GM12892 (cell line): Measurements from ENCODE around the gene PGM1.

Experiments used
- DNase-seq: peaks from one replicate; pipeline ENCODE4 v3.0.0; 2011; ENCODE audit not compliant: insufficient read length
- FAIRE-seq: peaks from 2 replicates; lab custom pipeline; 2011; peaks lifted over from hg19 to GRCh38; lab: Jason Lieb, UNC
- POLR2A ChIP-seq: IDR thresholded peaks from 2 replicates; pipeline ENCODE4 v1.6.1; 2011; ENCODE audit warnings: low read depth, low read length, control low read depth
- POLR2AphosphoS5 ChIP-seq: IDR thresholded peaks from 2 replicates; pipeline ENCODE4 v1.6.1; 2011; ENCODE audit warnings: low read depth, low read length, control low read depth
- TAF1 ChIP-seq: IDR thresholded peaks from 2 replicates; pipeline ENCODE4 v1.6.1; 2011; ENCODE audit warnings: low read depth, mild to moderate bottlenecking, control low read depth, low read length, borderline replicate concordance

Gene PGM1

DNA sequence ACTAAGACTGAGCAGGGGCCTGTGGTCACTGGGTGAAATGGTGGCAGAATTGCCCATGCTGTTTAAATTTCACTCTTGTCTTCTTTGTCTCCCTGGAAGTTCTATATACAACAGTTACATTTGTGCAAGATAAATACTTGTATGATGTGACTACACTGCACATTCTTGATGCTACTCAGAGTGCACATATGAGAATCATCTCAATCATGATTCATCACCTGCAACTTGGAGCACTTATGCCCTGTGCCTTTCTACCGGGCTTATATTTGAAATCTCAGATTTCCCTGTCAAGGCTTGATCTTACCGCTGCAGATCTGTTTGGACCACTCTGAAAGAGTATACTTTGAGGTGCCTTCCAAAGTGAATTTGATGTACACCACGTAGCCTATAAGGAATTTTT, 10.6 kb downstream of the PGM1 start:
- TF ChIP-seq POLR2AphosphoS5 (no peak), POLR2A (no peak), TAF1 (no peak)
- no peak for DNase-seq
- no peak for FAIRE-seq

DNA sequence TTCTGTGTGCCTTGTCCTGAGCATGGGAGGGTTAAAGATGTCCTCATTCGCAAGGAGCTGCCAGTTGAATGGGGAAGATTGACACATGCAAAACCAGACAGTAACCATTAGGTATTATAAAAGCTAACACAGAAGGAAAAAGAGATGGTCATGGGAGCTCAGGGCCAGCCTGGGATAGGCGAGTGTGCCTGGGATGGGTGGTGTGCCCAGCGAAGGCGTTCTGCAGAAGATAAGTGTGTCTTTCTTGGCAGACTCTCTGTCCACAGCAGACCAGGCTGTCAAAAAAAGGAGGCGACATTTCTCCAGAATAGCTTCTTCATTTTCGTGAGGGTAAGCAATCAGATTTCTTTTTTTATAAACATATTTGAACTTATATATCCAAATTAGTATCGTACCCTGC, 14.1 kb downstream of the PGM1 start:
- TF ChIP-seq POLR2AphosphoS5 (no peak), TAF1 (no peak), POLR2A (no peak)
- FAIRE-seq (no peak), DNase-seq (no peak)

DNA sequence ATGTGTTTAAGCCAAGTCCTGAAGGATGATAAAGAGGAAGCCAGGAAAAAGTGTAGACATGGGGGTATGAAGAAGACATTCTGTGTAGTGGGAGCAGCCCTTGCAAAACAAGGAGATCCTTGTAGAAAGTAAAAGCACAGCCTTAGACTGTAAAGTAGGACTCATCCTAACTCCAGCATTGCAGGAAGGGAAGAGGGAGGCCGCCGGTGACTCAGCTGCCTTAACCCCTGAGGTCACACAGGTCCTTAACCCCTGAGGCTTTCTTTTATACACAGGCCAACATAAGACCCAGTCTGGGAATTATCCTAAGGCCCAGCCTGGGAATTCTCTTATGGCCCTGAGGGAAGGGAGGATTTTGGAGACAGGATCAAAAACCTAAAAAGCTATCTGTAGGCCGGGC, 18.0 kb downstream of the PGM1 start:
- DNase-seq, result no peak
- TF ChIP-seq TAF1, result no peak
- TF ChIP-seq POLR2AphosphoS5, result no peak
- no peak for TF ChIP-seq POLR2A
- FAIRE-seq, result no peak

DNA sequence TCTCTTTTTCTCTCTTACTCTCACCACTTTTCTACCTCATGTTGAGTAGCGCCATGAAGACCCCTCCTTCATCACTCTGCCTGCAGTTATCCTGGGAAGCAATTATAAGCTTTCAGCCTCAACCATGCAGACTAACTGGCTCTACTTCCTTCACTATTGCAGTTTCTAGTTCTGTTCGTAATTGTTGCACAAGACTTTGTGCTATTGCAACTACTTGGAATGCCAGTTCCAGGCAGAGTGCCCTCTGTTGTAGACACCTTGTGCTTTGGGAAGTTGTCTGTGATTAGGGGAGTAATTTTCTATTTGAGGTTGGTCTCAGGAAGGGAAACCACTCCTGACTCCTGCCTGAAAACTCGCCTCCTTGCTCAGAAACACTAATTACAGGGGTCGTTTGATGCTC, 19.4 kb downstream of the PGM1 start:
- DNase-seq (no peak), FAIRE-seq (no peak)
- TF ChIP-seq POLR2A (no peak), TAF1 (no peak), POLR2AphosphoS5 (no peak)

DNA sequence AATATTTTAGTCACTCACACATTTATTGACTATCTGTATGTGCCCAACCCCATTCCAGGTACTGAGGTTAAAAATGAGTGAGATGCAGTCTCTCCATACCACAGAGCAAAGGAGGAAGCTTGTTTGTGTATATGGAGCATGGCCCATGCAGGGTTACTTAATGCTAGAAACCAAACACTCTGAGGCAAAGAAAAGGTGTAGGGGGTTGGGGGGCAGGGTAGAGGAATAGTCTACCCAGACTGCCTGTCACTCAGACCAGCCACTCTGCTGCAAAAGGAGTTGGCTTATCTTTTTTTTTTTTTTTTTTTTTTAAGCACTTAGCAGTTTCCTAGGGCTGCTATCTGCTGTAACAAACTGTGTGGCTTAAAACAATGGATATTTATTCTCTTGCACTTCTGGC, 19.8 kb downstream of the PGM1 start:
- no peak for TF ChIP-seq POLR2AphosphoS5
- TF ChIP-seq TAF1, result no peak
- no peak for TF ChIP-seq POLR2A
- no peak for FAIRE-seq
- no peak for DNase-seq

DNA sequence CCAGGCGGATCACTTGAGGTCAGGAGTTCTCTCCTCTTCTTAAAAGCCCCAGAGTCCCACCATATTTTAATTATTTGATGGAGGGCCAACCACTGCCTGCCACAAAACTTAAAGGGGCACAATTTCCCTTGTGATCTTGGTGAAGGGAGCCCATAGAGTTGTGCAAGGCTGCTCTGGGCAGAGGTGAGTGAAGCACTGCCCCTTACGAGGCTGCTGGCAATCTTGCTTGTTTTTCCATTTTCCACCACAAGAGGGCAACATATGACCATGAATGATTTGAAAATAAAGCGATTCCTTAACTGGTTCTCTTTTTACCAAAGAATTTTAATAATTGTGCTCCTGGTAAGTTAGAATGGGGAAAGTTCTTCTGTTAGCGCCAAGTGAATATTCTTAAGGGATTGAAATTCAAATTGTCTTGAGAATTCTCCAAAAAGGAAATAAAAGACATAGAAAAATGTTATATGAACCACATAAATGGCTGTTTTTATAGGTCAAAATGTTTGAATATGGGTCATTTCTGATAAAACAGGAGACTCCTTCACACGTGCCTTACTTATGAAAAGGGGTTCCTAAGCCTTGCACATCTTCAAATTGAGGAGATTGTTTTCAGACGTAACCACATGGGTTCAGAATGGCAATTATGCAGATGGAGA, 22.7 kb downstream of the PGM1 start:
- TF ChIP-seq POLR2AphosphoS5, result no peak
- TF ChIP-seq POLR2A, result no peak
- no peak for TF ChIP-seq TAF1
- DNase-seq (peak; percentile 24), FAIRE-seq (peak; percentile 36)

DNA sequence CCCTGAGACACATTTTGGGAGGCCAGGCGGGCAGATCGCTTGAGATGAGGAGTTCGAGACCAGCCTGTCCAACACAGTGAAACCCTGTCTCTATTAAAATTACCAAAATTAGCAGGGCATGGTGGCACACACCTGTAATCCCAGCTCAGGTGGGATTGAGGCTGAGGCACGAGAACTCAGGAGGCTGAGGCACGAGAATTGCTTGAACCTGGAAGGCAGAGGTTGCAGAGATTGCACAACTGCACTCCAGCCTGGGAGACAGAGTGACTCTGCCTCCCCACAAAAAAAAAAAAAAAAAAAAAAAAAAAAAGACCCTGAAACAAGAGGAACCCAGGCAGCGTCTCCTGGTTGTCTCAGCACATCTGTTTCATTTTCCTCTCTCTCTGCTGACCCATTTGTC, 24.2 kb downstream of the PGM1 start:
- no peak for TF ChIP-seq TAF1
- TF ChIP-seq POLR2A, result no peak
- no peak for TF ChIP-seq POLR2AphosphoS5
- DNase-seq (no peak), FAIRE-seq (no peak)

DNA sequence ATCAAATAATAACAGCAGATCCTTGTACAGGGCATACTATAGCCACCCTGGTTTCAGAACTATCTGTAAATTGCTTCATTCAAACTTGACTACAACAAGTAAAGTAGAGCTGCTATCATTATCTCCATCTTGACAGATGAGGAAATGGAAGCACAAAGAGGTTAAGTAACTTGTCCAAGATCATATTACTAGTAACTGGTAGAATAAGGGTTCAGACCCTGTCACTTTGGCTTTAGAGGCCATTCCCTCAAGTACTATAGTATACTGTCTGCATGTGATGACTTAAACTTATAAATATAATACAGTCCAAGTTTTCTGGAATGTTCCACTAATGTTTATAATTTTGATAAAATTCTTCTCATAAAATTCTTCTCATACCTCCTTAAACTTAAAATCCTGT, 24.8 kb downstream of the PGM1 start:
- TF ChIP-seq POLR2AphosphoS5 (no peak), POLR2A (no peak), TAF1 (no peak)
- FAIRE-seq, result no peak
- no peak for DNase-seq

DNA sequence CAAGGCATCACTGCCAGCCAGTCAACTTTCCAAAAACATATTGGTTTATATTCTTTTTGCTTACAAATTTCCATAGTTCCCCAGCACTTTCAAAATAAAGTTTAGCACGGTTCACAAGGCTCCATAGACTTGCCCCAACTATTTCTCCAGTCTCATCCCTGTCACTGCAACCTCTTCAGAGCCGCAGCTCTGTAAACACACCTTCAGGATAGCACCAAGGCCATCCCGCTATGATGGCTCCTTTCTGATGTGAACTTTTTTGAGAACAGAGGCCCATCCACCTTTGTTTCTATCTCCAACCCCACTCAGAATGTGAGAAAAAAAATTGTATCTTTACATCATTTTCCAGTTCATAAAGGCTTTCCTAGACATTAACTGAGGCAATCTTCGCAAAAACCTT, 26.3 kb downstream of the PGM1 start:
- no peak for TF ChIP-seq POLR2A
- no peak for TF ChIP-seq POLR2AphosphoS5
- no peak for TF ChIP-seq TAF1
- FAIRE-seq, result no peak
- DNase-seq, result no peak

DNA sequence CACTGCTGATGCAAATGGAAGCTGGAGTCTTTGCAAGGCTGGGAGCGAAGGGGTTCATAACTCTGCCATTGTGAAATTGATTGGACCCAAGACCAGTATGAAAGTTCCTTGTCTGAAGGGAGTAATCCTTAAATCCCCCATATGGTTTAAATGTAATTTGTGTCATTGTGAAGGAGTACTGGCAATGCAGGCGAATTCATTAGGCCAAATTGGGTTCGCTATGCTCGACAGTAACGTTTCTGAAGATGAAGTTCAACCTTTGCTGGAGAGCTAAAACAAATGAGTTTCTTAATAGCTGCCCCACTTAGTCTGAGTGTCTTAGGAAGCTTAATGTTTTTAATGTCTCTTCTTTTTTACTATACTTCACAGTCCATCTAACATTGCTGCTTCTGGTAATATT, 27.5 kb downstream of the PGM1 start:
- DNase-seq (no peak), FAIRE-seq (no peak)
- TF ChIP-seq TAF1 (no peak), POLR2A (no peak), POLR2AphosphoS5 (no peak)

DNA sequence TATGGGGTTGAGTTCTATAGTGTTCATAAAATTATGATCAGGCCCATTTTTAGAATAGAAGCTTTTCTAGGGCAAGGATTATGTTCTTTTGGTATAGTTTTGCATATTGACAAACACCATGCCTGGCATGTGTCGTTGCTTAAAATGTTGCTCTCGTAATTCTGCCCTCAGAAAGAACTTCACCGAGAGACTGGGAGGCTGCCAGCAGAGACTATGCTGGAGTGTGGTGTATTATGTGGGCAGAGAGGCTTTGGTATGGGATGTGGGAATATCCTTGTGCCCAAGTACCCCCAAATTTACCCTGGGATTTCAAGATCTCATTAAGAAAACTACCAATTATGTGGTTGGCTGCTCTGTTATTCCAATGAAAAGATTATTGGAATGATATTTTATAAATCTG, 27.9 kb downstream of the PGM1 start:
- FAIRE-seq, result no peak
- no peak for DNase-seq
- TF ChIP-seq TAF1, result no peak

DNA sequence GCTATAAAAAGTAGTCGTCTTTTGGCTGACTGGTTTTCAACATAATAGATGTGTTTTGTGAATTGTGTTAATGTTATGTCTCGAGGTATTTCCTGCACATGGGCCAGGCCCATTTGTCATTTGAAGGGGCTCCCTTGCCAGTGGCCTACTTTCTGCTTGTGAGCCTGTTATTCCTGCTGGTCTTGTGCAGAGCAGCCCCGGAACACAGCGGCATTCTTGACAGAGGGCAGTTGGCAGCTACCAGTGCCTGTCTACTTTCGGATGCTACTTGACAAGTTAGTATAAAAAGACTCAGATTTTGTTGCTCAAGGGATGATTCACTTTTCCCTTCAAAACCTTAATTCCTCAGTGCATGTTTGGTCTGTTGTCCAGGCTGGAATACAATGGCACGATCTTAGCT, 28.5 kb downstream of the PGM1 start:
- FAIRE-seq (no peak), DNase-seq (no peak)
- no peak for TF ChIP-seq TAF1
- no peak for TF ChIP-seq POLR2A
- no peak for TF ChIP-seq POLR2AphosphoS5

DNA sequence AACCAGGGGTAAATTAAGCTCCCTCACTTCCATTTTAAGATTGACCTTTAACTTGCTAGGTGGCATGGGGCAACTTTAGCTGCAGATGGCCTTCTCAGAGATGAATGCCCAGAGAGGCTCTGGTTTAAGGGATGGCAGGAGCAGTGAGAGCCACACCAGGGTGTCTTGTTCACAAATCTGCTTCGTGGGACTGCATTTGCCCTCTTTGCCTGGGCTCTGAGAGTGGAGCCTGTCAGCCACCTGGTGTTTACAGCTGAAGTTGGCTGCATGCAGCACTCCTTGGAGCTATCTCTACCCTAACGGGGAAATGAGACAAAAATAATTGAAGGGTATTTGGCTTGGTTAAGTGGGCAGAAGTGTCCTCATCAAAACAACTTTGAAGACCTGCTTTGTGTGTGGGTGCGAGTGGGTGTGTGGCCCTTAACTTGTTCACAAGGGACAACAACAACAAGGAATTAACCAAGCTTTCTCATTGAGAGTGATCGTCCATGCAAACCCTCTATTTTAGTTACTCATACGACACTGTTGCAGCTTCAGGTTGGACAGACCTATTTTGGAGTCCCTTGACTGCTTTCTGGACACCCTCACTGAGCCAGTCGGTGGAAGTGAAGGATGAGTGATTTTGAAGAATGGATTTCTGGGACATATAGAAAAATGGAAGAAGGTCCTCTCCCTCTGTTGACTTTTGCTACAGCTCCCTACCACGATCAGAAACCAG, 29.8 kb downstream of the PGM1 start:
- no peak for DNase-seq
- FAIRE-seq, result peak; percentile 82
- TF ChIP-seq POLR2AphosphoS5 (no peak), TAF1 (no peak), POLR2A (no peak)
